ENCODE measurements around the gene NOTUM. TPM values are rescaled to one million over a fixed set of nuclear protein-coding genes. Genes with fewer than 3 reads are reported as not detected.

The NOTUM gene
- total RNA-seq, 1 experiment from 2014 or later = not detected

DNA sequence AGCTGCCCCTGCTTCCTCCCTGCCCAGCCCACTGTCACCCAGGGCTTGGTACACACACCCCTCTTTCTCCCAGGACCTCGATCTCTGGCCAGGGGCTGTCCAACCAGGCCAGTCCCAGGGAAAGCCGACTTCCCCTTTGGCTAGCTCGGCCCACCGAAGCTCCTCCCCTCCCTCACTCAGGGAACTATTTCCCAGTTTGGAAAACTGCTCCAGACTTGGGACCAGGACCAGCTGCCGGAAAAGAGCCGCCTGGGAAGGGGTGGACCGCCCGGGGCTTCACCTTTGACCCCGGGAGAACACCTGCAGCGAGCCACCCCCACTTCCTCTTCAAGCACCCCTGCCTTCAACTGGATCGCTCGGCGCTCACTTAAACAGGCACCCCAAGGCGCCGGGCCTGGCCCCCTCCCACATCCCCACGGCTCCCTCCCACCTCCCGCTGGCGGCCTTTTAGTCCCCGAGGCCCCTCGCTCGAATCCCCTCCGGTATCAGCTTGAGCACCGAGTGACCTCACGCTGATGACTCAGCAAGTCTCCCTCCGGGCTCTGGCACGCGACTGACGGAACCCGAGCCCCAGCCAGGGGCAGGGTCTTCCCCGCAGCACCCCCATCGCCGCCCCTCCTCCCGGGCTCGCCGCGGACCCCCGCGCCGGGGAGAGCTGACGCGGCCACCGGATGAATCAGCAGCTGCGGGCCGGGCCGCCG lies 34.4 kb downstream of the NOTUM start:
- Mint-ChIP-seq H3K36me3 (ENCODE audit: insufficient read depth, unreplicated experiment) (peaks cover 21% of the 10 kb centered on the region), H3K4me1 (ENCODE audit: insufficient read depth, unreplicated experiment) (peaks cover 21% of the 10 kb centered on the region), H3K27ac (ENCODE audit: low read depth, unreplicated experiment) (peak overlapping the region; percentile 81), H3K27me3 (ENCODE audit: insufficient read depth, unreplicated experiment) (no peaks in the 10 kb centered on the region), H3K9me3 (ENCODE audit: unreplicated experiment) (no peaks in the 10 kb centered on the region), H3K4me3 (ENCODE audit: unreplicated experiment) (peak overlapping the region; percentile 84)
- DNase-seq (ENCODE audit: unreplicated experiment) = peak; percentile 70
- POLR2A ChIA-PET = interaction anchor here (0.5 to 6.3 kb wide), 13 partner anchors 10 to 242 kb away, joined by 3 to 59 read pairs (median 6); partner anchors contain the start of genes CENPX, DCXR, FASN and LRRC45
- CTCF ChIA-PET = interaction anchor here (0.6 to 1.1 kb wide), 4 partner anchors 46 to 280 kb away, joined by 3 to 8 read pairs (median 4); no protein-coding TSS in a partner anchor
- BruUV-seq (replicated peaks) = no TSS peak
- TF ChIP-seq, protein P1, sequence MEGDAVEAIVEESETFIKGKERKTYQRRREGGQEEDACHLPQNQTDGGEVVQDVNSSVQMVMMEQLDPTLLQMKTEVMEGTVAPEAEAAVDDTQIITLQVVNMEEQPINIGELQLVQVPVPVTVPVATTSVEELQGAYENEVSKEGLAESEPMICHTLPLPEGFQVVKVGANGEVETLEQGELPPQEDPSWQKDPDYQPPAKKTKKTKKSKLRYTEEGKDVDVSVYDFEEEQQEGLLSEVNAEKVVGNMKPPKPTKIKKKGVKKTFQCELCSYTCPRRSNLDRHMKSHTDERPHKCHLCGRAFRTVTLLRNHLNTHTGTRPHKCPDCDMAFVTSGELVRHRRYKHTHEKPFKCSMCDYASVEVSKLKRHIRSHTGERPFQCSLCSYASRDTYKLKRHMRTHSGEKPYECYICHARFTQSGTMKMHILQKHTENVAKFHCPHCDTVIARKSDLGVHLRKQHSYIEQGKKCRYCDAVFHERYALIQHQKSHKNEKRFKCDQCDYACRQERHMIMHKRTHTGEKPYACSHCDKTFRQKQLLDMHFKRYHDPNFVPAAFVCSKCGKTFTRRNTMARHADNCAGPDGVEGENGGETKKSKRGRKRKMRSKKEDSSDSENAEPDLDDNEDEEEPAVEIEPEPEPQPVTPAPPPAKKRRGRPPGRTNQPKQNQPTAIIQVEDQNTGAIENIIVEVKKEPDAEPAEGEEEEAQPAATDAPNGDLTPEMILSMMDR (IDR thresholded peaks at IDR 0.05; ENCODE audit: unreplicated experiment) = no peak
- intact Hi-C loops (cut with micrococcal nuclease) = no loop called here

DNA sequence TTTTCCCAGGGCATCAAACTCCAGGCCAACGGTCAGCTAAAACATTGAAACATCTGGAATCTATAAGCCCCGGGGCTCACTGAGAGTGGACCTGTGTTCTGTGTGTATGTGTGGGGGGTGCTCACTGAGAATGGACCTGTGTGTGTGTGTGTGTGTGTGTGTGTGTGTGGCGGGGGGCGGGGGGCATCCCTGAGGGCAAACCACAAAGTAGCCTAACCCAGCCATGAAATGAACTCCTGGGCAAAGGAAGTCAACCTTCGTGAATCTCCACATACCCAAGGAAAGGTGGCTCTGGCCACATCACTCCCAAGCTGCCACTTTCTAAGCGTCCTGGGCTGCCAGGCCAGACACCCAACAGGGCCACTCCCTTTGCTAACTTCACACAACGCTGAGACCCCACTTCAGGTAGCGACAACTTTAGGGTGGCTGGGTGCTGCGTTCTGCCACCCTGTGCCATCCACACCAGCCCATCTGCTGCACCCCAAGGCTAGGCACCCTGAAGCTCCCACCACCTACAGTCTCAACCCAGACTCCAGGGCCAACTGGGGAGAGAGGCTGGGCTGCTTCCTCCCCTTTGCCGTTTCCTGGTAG lies 35.0 kb downstream of the NOTUM start:
- Mint-ChIP-seq H3K4me1 (ENCODE audit: insufficient read depth, unreplicated experiment) (peaks cover 21% of the 10 kb centered on the region), H3K36me3 (ENCODE audit: insufficient read depth, unreplicated experiment) (peaks cover 21% of the 10 kb centered on the region), H3K9me3 (ENCODE audit: unreplicated experiment) (no peaks in the 10 kb centered on the region), H3K27ac (ENCODE audit: low read depth, unreplicated experiment) (peak overlapping the region; percentile 81), H3K27me3 (ENCODE audit: insufficient read depth, unreplicated experiment) (no peaks in the 10 kb centered on the region), H3K4me3 (ENCODE audit: unreplicated experiment) (peak overlapping the region; percentile 84)
- no TSS peak for BruUV-seq (replicated peaks)
- TF ChIP-seq, protein P1 (IDR thresholded peaks at IDR 0.05; ENCODE audit: unreplicated experiment) = no peak
- DNase-seq (ENCODE audit: unreplicated experiment) = no peak
- ChIA-PET POLR2A (interaction anchor here (0.6 to 6.3 kb wide), 13 partner anchors 9 to 286 kb away, joined by 3 to 59 read pairs (median 5); partner anchors contain the start of genes CENPX, DCXR, LRRC45 and MCRIP1), CTCF (interaction anchor here (0.8 to 1.1 kb wide), 3 partner anchors 45 to 196 kb away, joined by 3 to 8 read pairs (median 4); no protein-coding TSS in a partner anchor)
- intact Hi-C loops (cut with micrococcal nuclease) = no loop called here

DNA sequence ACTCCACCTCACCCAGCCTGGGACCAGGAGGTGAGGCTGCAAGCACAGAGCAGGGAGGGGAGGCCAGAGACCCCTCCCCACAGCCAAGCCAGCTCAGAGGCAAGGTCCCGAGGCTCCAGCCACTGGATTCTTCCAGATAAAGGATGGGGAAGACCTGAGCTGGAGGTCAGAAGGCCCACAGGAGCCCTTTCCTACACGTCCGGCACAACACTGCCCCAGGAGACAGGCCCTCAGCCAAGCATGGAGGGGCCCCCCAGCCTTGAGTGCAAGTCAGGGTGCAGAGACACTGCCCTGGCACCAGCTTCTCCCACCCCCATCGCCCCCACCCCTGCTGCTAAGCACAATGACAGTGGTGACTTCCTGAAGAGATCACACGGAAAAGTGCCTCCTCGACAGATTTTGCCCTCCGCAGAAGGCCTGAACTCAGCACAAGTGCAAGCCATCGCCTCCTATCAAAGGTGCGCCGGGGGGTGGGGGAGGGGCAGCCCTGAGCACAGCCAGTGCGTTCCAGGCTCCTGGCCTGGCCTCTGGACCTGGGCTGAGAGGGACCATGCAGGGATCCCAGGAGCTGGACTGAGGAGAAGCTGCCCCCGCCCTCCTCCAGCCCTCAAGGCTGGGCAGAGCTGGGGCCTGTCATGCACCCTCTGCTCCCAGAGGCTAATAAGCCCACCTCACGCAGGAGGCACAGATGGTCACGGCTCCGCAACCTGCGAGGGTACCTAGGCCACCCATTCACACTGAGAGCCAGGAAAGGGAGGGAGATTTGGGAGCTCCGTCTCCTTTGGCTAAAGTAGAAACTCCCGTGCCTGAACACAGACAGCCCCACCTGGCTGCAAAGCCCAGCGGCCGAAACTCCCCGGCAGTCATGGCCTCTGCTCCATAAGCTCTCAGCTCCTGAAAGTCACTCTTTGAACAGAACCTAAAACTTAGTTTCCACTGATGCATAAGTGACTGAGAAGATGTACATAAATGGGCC lies 36.1 kb downstream of the NOTUM start:
- ChIA-PET CTCF (interaction anchor here (0.6 to 0.8 kb wide), 3 partner anchors 56 to 371 kb away, joined by 3 to 4 read pairs (median 4); no protein-coding TSS in a partner anchor), POLR2A (interaction anchor here (0.6 to 6.3 kb wide), 11 partner anchors 8 to 433 kb away, joined by 3 to 59 read pairs (median 4); partner anchors contain the start of genes DCXR, FASN, PCYT2 and SIRT7)
- H3K4me3 Mint-ChIP-seq (ENCODE audit: unreplicated experiment) = peak overlapping the region; percentile 47
- intact Hi-C loops (cut with micrococcal nuclease) = no loop called here
- H3K27ac Mint-ChIP-seq (ENCODE audit: low read depth, unreplicated experiment) = peak overlapping the region; percentile 81
- peaks cover 21% of the 10 kb centered on the region for H3K4me1 Mint-ChIP-seq (ENCODE audit: insufficient read depth, unreplicated experiment)
- no TSS peak for BruUV-seq (replicated peaks)
- DNase-seq (ENCODE audit: unreplicated experiment) = no peak
- H3K9me3 Mint-ChIP-seq (ENCODE audit: unreplicated experiment) = no peaks in the 10 kb centered on the region
- TF ChIP-seq, protein P1 (IDR thresholded peaks at IDR 0.05; ENCODE audit: unreplicated experiment) = no peak
- H3K36me3 Mint-ChIP-seq (ENCODE audit: insufficient read depth, unreplicated experiment) = peaks cover 24% of the 10 kb centered on the region
- no peaks in the 10 kb centered on the region for H3K27me3 Mint-ChIP-seq (ENCODE audit: insufficient read depth, unreplicated experiment)

All from MCF 10A (cell line).